Esophagus muscularis mucosa (tissue), 4 donors: ENCODE measurements around the gene SULT1C2. TPM values are rescaled to one million over a fixed set of nuclear protein-coding genes. Genes with fewer than 3 reads are reported as not detected.

Source experiments
- DNase-seq: peaks from one replicate; pipeline ENCODE4 v3.0.0-alpha.2; 2017; ENCODE audit errors: extremely low spot score
- H3K27ac ChIP-seq, 4 donors: fragments of 200-600 bp; sonication (generic); replicated peaks in 1 of 4; 1 replicate in 3 of 4; 2 replicates in 1 of 4; pipeline ENCODE4 v1.5.1; 2016 to 2019; ENCODE audit warnings: mild to moderate bottlenecking in 1 of 4
- H3K27me3 ChIP-seq, 4 donors: fragments of 200-600 bp; sonication (generic); one replicate each; pipeline versions ENCODE4 v1.5.1 to v1.6.0; 2016 to 2019
- H3K36me3 ChIP-seq, 4 donors: fragments of 200-600 bp; sonication (generic); one replicate each; pipeline ENCODE4 v1.5.1; 2016 to 2019
- H3K4me1 ChIP-seq, 4 donors: fragments of 200-600 bp; sonication (generic); one replicate each; pipeline ENCODE4 v1.5.1; 2016 to 2019
- H3K4me3 ChIP-seq, 4 donors: fragments of 200-600 bp; sonication (generic); 1 replicate in 2 of 4; 2 replicates in 2 of 4; pipeline ENCODE4 v1.5.1; 2016 to 2019; ENCODE audit warnings: mild to moderate bottlenecking in 4 of 4, moderate library complexity in 1 of 4
- H3K9me3 ChIP-seq, 4 donors: fragments of 200-600 bp; sonication (generic); 1 replicate in 3 of 4; 2 replicates in 1 of 4; pipeline ENCODE4 v1.5.1; 2016 to 2019
- EP300 ChIP-seq: sonication (generic); formaldehyde crosslinking; IDR thresholded peaks from one replicate; pipeline ENCODE4 v1.6.1; 2017; ENCODE audit warnings: antibody characterized with exemption
- POLR2A ChIP-seq: fragments of 450-650 bp; IDR thresholded peaks from one replicate; pipeline ENCODE4 v1.6.1; 2017; ENCODE audit warnings: antibody characterized with exemption, moderate library complexity, mild to moderate bottlenecking, low read depth
- POLR2AphosphoS5 ChIP-seq, 2 donors: sonication (generic); formaldehyde crosslinking; IDR thresholded peaks; one replicate each; pipeline ENCODE4 v1.6.1; 2017; ENCODE audit warnings: antibody characterized with exemption in 2 of 2
- WGBS: methylation state at CpG from one replicate; pipeline ENCODE4 v1.1.5; 2018; 5-methylcytosine and 5-hydroxymethylcytosine counted together
- intact Hi-C: fragments of 100-400 bp; cut with DNase I; formaldehyde crosslinking; loops from one replicate; pipeline ENCODE4 v1.15.1; 2023
- total RNA-seq, 4 donors: library from RNA; depleted of rRNA; stranded (reverse); fragments of >200 nt; gene quantifications; one replicate each; pipeline versions ENCODE4 v1.1.0 to v1.2.1, GENCODE V29; 2016
- TF ChIP-seq, protein P1 (sequence below), 3 experiments: fragments of 200-600 bp in 2 of 3; fragments of 450-650 bp in 1 of 3; sonication (generic) in 2 of 3; IDR thresholded peaks; one replicate each; pipeline ENCODE4 v1.5.1; 2017 to 2019; ENCODE audit warnings: antibody characterized with exemption in 3 of 3, mild to moderate bottlenecking in 2 of 3, moderate library complexity in 1 of 3

SULT1C2 gene
- total RNA-seq, 4 donors from 2014 or later: 0.66 to 1.0 TPM; not detected in 2

DNA sequence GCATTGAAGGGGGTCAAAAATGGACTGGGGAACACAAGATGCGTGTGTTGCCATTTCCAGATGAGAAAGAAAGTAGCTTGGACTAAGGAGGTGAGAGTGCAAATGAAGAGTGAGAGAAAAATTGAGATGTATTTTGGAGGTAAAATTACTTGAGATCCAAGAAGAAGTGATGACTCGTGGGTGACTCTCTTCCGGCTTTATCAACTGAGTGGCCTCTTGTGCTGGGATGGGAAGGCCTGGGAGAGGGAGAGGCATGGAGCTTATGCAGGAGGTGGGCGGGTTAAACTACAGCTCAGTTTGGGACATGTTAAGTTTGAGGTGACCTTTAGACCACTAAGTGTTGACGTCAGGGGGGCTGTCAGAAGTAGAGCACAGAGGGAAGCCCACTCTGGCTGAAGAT, 34.9 kb downstream of the SULT1C2 start:
- H3K27ac ChIP-seq: no peak overlapping the region
- no peaks in the 10 kb centered on the region for H3K27me3 ChIP-seq
- WGBS: 91% methylated on average over 5 of the region's 5 CpGs
- H3K4me3 ChIP-seq: no peak overlapping the region
- H3K4me1 ChIP-seq: no peaks in the 10 kb centered on the region
- peak; percentile 47 for DNase-seq
- H3K36me3 ChIP-seq: no peaks in the 10 kb centered on the region
- H3K9me3 ChIP-seq: no peaks in the 10 kb centered on the region
- intact Hi-C loops: no loop called here
- TF ChIP-seq POLR2A: no peak
- TF ChIP-seq, protein P1, sequence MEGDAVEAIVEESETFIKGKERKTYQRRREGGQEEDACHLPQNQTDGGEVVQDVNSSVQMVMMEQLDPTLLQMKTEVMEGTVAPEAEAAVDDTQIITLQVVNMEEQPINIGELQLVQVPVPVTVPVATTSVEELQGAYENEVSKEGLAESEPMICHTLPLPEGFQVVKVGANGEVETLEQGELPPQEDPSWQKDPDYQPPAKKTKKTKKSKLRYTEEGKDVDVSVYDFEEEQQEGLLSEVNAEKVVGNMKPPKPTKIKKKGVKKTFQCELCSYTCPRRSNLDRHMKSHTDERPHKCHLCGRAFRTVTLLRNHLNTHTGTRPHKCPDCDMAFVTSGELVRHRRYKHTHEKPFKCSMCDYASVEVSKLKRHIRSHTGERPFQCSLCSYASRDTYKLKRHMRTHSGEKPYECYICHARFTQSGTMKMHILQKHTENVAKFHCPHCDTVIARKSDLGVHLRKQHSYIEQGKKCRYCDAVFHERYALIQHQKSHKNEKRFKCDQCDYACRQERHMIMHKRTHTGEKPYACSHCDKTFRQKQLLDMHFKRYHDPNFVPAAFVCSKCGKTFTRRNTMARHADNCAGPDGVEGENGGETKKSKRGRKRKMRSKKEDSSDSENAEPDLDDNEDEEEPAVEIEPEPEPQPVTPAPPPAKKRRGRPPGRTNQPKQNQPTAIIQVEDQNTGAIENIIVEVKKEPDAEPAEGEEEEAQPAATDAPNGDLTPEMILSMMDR (IDR thresholded peaks at IDR 0.05): no peak
- no peak for TF ChIP-seq POLR2AphosphoS5 (IDR thresholded peaks at IDR 0.05)

DNA sequence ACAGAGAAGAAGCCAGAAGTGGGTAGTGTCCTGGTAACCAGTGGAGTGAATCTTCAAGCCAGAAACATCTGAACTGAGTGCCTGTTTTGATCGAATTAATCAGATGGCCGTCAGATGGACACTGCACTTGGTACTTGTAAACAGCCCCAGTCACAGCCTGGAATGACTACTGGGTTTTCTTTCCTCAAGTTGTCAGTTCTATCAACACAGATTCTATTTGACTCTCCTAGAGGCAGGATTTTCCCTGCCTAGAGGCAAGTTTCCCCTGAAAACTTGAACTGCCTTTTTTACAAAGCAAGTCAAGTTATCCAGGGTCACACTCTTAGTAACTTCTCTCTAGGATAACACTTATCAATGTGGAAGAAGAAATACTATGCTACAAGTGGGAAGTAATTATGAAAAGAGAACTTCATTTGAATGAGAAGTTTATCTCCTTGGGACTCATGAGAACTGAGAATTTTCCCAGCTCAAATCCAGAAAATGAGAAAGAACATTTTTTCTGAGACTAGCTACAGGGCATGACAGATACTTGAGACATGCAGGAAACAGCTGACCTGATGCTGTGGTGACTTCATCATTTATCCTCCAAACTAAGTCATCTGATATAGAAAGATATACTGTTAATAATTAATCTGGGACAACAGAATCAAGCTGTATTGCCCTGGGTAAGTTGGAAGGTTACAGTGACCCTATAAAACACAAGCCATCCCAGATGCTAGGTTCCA, 36.0 kb downstream of the SULT1C2 start:
- WGBS: 80% methylated on average over 2 of the region's 2 CpGs
- intact Hi-C loops: no loop called here
- TF ChIP-seq POLR2AphosphoS5 (IDR thresholded peaks at IDR 0.05): no peak

DNA sequence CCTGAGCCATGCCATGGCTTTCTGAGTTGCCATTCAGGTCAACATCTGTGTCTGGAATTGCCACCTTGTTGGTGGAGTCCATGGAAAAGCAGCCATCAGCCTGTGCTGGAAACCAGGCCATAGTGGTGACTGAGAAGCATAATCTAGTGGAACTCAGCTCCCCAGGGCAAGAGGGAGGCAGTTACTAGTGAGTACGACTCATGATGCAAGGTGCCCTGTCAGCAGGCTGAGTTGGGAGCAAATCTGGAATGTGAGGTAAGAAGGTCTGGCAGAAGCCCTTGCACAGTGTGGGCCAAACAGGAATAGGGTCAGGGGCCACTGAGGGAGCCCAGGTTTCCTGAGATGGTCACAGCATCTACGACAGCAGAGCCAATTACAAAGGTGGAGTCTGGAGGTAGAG, 37.1 kb downstream of the SULT1C2 start:
- no peaks in the 10 kb centered on the region for H3K4me1 ChIP-seq
- 81% methylated on average over 2 of the region's 2 CpGs for WGBS
- TF ChIP-seq, protein P1 (IDR thresholded peaks at IDR 0.05): no peak
- TF ChIP-seq POLR2AphosphoS5 (IDR thresholded peaks at IDR 0.05): no peak
- no peak for TF ChIP-seq EP300
- no peak for TF ChIP-seq POLR2A
- no peaks in the 10 kb centered on the region for H3K9me3 ChIP-seq
- intact Hi-C loops: no loop called here
- no peaks in the 10 kb centered on the region for H3K36me3 ChIP-seq
- no peaks in the 10 kb centered on the region for H3K27me3 ChIP-seq
- DNase-seq: peak; percentile 89
- H3K4me3 ChIP-seq: no peak overlapping the region
- no peak overlapping the region for H3K27ac ChIP-seq

More for the DNA sequence above, 36.0 kb downstream of the SULT1C2 start:
- no peaks in the 10 kb centered on the region for H3K36me3 ChIP-seq
- no peak overlapping the region for H3K27ac ChIP-seq
- H3K9me3 ChIP-seq: no peaks in the 10 kb centered on the region
- H3K4me3 ChIP-seq: no peak overlapping the region
- DNase-seq: peak; percentile 50
- H3K4me1 ChIP-seq: no peaks in the 10 kb centered on the region
- no peaks in the 10 kb centered on the region for H3K27me3 ChIP-seq

DNA sequence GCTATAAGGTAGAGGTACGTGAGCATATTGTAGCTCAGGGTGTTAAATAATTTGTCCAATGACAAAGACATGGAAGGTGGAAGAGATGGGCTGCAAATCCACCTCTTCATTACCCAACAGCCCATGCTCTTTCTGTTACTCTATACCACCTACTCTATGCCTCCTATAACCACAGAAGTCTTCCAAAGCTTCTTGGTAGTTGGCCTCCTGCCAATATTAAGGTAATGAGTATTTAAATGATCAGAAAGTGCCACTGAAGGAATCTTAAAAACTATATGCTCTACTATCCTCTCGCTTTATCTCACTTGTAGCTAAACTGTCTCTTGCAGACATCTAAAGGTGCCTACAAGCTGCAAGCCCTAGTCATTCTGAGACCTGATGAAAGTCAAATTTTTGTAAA, 41.1 kb downstream of the SULT1C2 start:
- intact Hi-C loops: no loop called here
- TF ChIP-seq POLR2A (no peak), POLR2AphosphoS5 (IDR thresholded peaks at IDR 0.05) (no peak), EP300 (no peak)
- TF ChIP-seq, protein P1 (IDR thresholded peaks at IDR 0.05): no peak
- Histone ChIP-seq H3K27me3 (no peaks in the 10 kb centered on the region), H3K36me3 (no peaks in the 10 kb centered on the region), H3K4me3 (no peak overlapping the region), H3K4me1 (no peaks in the 10 kb centered on the region), H3K27ac (no peak overlapping the region), H3K9me3 (no peaks in the 10 kb centered on the region)
- DNase-seq: no peak
- WGBS: 97% methylated on average over 2 of the region's 2 CpGs

DNA sequence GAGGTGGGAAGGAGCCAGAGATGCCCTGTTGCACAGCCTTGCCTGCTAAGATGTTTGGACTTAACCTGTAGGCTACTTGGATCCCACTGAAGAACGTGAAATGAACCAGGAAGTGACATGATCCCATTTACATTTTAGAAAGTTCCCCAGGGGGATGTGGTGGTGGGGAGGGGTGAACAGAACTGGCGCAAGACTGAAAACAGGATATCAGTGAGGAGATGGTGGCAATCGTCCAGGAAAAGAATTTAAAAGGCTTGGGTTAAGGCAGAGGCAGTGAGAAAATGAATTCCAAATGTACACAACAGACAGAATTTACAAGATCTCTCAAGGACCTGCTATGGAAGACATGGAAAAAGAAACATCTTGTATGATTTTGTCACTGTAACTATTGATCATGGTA, 42.3 kb downstream of the SULT1C2 start:
- no peaks in the 10 kb centered on the region for H3K9me3 ChIP-seq
- no peak overlapping the region for H3K4me3 ChIP-seq
- 16% methylated on average over 3 of the region's 3 CpGs for WGBS
- no peaks in the 10 kb centered on the region for H3K27me3 ChIP-seq
- intact Hi-C loops: no loop called here
- H3K27ac ChIP-seq: no peak overlapping the region
- DNase-seq: no peak
- TF ChIP-seq POLR2AphosphoS5 (IDR thresholded peaks at IDR 0.05) (no peak), POLR2A (no peak)
- TF ChIP-seq, protein P1 (IDR thresholded peaks at IDR 0.05): no peak
- no peaks in the 10 kb centered on the region for H3K4me1 ChIP-seq
- no peaks in the 10 kb centered on the region for H3K36me3 ChIP-seq
